GM12878 (cell line): ENCODE measurements around the gene RRP36.

Experiments used
- BRCA1 ChIP-seq: IDR thresholded peaks from 2 replicates; pipeline ENCODE4 v1.6.1; 2011; ENCODE audit warnings: low read depth, low read length, improper control_type of control experiment
- CBFB ChIP-seq: IDR thresholded peaks from 2 replicates; pipeline ENCODE4 v1.6.1; 2016; ENCODE audit warnings: antibody characterized with exemption, low read depth
- EP300 ChIP-seq, 2 experiments: fragments of 150-350 bp in 1 of 2; IDR thresholded peaks; 2 replicates each; pipeline ENCODE4 v1.6.1; 2011 to 2012; ENCODE audit warnings: low read depth in 2 of 2, low read length in 2 of 2, borderline replicate concordance in 1 of 2, improper control_type of control experiment in 1 of 2, inconsistent platforms in 1 of 2; ENCODE audit not compliant: control insufficient read depth in 1 of 2
- EZH2 ChIP-seq: IDR thresholded peaks from 2 replicates; pipeline ENCODE4 v1.6.1; 2012; ENCODE audit warnings: low read depth, mild to moderate bottlenecking, control low read depth, inconsistent platforms, low read length, borderline replicate concordance; ENCODE audit not compliant: control insufficient read depth
- GATAD2B ChIP-seq: fragments of 450-650 bp; conservative IDR thresholded peaks from 2 replicates; pipeline ENCODE4 v1.6.1; 2017; ENCODE audit warnings: low read depth, mild to moderate bottlenecking, moderate library complexity
- JUNB ChIP-seq: IDR thresholded peaks from 2 replicates; pipeline ENCODE4 v1.6.1; 2016; ENCODE audit warnings: antibody characterized with exemption, mild to moderate bottlenecking
- RB1 ChIP-seq: fragments of 450-650 bp; formaldehyde crosslinking; IDR thresholded peaks from 2 replicates; pipeline ENCODE4 v1.6.1; 2017; ENCODE audit warnings: mild to moderate bottlenecking, borderline replicate concordance
- ZNF24 ChIP-seq: fragments of 450-650 bp; IDR thresholded peaks from 2 replicates; pipeline ENCODE4 v1.6.1; 2017; ENCODE audit warnings: antibody characterized with exemption, mild to moderate bottlenecking
- TF ChIP-seq, protein P1 (sequence below): IDR thresholded peaks from 2 replicates; pipeline ENCODE4 v1.6.1; 2012; ENCODE audit warnings: low read depth, low read length, improper control_type of control experiment
- TF ChIP-seq, protein P2 (sequence below): fragments of 450-650 bp; IDR thresholded peaks from 2 replicates; pipeline ENCODE4 v1.6.1; 2016; ENCODE audit warnings: mild to moderate bottlenecking
- TF ChIP-seq, protein P3 (sequence below), 3 experiments: IDR thresholded peaks in 2 of 3; conservative IDR thresholded peaks in 1 of 3; 2 replicates each; pipeline ENCODE4 v1.5.1; 2011; ENCODE audit warnings: low read depth in 3 of 3, low read length in 3 of 3, mild to moderate bottlenecking in 3 of 3, control low read depth in 2 of 3, moderate library complexity in 2 of 3, inconsistent platforms in 1 of 3, mixed read lengths in 1 of 3; ENCODE audit not compliant: control insufficient read depth in 2 of 3, insufficient read depth in 1 of 3; ENCODE audit errors: extremely low read depth in 1 of 3

DNA sequence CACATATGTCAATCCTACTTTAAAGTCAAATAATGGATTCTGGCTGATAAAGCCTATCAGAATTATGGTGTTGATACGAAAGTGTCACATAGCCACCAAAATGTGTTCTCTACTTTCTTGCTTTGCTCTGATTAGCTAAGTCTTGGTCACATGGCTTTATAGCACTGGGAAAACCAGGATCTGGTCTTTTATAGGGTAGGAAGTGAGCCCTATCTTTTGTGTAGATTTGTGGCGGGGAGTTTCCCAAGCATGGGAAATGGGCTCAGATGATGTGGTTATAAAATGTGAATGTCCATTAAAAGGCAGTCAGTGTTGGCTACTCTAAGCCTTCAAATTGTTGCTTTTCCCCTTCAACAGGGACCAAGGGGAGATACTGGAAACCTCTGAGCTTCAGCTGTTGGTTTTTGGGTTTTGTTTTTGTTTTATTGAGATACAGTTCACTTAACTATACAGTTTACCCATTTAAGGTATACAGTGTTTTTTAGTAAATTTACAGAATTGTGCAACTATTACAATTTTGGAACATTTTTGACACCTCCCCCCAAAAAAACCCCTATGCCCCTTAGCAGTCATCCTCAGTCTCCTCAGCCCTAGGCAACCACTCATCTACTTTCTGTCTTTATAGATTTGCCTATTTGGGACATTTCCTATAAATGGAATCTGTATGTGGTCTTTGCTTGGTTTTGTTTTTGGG is 12.2 kb downstream of the RRP36 start:
- TF ChIP-seq JUNB (no peak), ZNF24 (no peak), EZH2 (no peak), BRCA1 (no peak), EP300 (IDR thresholded peaks at IDR 0.05; ENCODE audit: borderline replicate concordance in 1 of 2, control insufficient read depth in 1 of 2, low read depth in 2 of 2, low read length in 2 of 2) (no peak), CBFB (no peak), RB1 (no peak), GATAD2B (no peak)
- TF ChIP-seq, protein P1, sequence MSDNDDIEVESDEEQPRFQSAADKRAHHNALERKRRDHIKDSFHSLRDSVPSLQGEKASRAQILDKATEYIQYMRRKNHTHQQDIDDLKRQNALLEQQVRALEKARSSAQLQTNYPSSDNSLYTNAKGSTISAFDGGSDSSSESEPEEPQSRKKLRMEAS, result no peak
- TF ChIP-seq, protein P2, sequence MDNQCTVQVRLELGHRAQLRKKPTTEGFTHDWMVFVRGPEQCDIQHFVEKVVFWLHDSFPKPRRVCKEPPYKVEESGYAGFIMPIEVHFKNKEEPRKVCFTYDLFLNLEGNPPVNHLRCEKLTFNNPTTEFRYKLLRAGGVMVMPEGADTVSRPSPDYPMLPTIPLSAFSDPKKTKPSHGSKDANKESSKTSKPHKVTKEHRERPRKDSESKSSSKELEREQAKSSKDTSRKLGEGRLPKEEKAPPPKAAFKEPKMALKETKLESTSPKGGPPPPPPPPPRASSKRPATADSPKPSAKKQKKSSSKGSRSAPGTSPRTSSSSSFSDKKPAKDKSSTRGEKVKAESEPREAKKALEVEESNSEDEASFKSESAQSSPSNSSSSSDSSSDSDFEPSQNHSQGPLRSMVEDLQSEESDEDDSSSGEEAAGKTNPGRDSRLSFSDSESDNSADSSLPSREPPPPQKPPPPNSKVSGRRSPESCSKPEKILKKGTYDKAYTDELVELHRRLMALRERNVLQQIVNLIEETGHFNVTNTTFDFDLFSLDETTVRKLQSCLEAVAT, result no peak
- TF ChIP-seq, protein P3, sequence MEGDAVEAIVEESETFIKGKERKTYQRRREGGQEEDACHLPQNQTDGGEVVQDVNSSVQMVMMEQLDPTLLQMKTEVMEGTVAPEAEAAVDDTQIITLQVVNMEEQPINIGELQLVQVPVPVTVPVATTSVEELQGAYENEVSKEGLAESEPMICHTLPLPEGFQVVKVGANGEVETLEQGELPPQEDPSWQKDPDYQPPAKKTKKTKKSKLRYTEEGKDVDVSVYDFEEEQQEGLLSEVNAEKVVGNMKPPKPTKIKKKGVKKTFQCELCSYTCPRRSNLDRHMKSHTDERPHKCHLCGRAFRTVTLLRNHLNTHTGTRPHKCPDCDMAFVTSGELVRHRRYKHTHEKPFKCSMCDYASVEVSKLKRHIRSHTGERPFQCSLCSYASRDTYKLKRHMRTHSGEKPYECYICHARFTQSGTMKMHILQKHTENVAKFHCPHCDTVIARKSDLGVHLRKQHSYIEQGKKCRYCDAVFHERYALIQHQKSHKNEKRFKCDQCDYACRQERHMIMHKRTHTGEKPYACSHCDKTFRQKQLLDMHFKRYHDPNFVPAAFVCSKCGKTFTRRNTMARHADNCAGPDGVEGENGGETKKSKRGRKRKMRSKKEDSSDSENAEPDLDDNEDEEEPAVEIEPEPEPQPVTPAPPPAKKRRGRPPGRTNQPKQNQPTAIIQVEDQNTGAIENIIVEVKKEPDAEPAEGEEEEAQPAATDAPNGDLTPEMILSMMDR (IDR thresholded peaks at IDR 0.05 in 2 of 3, conservative IDR thresholded peaks at IDR 0.05 in 1 of 3; ENCODE audit: control insufficient read depth in 2 of 3, extremely low read depth in 1 of 3, insufficient read depth in 1 of 3, low read depth in 3 of 3, low read length in 3 of 3), result no peak
